ENCODE data around the gene PRSS50.
"Not testable (repeated sequence)": the region's sequence is repeated elsewhere in the genome, so short reads cannot be mapped to it uniquely, and the experiment has no call there.

The PRSS50 gene

GRCh38 chr3:46707601-46708011 is 10.1 kb downstream of the PRSS50 start:
- no peak overlapping the region for H3K4me3 ChIP-seq (ENCODE audit: low read length)
- no peak for TF ChIP-seq ZNF274 (IDR thresholded peaks at IDR 0.05; ENCODE audit: low read depth, low read length)

- TF ChIP-seq ZNF274 (IDR thresholded peaks at IDR 0.05; ENCODE audit: low read depth, low read length) = no peak
- no peak overlapping the region for H3K4me3 ChIP-seq (ENCODE audit: low read length)
Measured at GRCh38 chr3:46706771-46707582, 10.7 kb downstream of the PRSS50 start.

- no peak for TF ChIP-seq ZNF274 (IDR thresholded peaks at IDR 0.05; ENCODE audit: low read depth, low read length)
- H3K4me3 ChIP-seq (ENCODE audit: low read length) = no peak overlapping the region
Measured at GRCh38 chr3:46705751-46706552, 11.7 kb downstream of the PRSS50 start.

GRCh38 chr3:46705022-46705530 is 12.6 kb downstream of the PRSS50 start:
- no peak overlapping the region for H3K4me3 ChIP-seq (ENCODE audit: low read length)
- no peak for TF ChIP-seq ZNF274 (IDR thresholded peaks at IDR 0.05; ENCODE audit: low read depth, low read length)

- H3K4me3 ChIP-seq (ENCODE audit: low read length) = not testable (repeated sequence)
Measured at GRCh38 chr3:46704346-46704745, 13.3 kb downstream of the PRSS50 start.

GRCh38 chr3:46703013-46703520 is 14.6 kb downstream of the PRSS50 start:
- no peak overlapping the region for H3K4me3 ChIP-seq (ENCODE audit: low read length)
- no peak for TF ChIP-seq ZNF274 (IDR thresholded peaks at IDR 0.05; ENCODE audit: low read depth, low read length)

- TF ChIP-seq ZNF274 (IDR thresholded peaks at IDR 0.05; ENCODE audit: low read depth, low read length) = no peak
- no peak overlapping the region for H3K4me3 ChIP-seq (ENCODE audit: low read length)
Measured at GRCh38 chr3:46702246-46703012, 15.2 kb downstream of the PRSS50 start.

- no peak for TF ChIP-seq ZNF274 (IDR thresholded peaks at IDR 0.05; ENCODE audit: low read depth, low read length)
- H3K4me3 ChIP-seq (ENCODE audit: low read length) = no peak within 1 kb of the TSS
Measured at GRCh38 chr3:46701181-46701939, 16.3 kb downstream of the PRSS50 start, which contains the start of gene TMIE. Gene TMIE (plus strand): TSS chr3:46701392. CDS start chr3:46701488, 96 bp downstream.

- H3K4me3 ChIP-seq (ENCODE audit: low read length) = no peak overlapping the region
- TF ChIP-seq ZNF274 (IDR thresholded peaks at IDR 0.05; ENCODE audit: low read depth, low read length) = no peak
Measured at GRCh38 chr3:46700772-46701171, 16.9 kb downstream of the PRSS50 start.

- no peak overlapping the region for H3K4me3 ChIP-seq (ENCODE audit: low read length)
- no peak for TF ChIP-seq ZNF274 (IDR thresholded peaks at IDR 0.05; ENCODE audit: low read depth, low read length)
Measured at GRCh38 chr3:46699676-46700523, 17.8 kb downstream of the PRSS50 start.

GRCh38 chr3:46695962-46696894 is 21.4 kb downstream of the PRSS50 start:
- H3K4me3 ChIP-seq (ENCODE audit: low read length) = no peak overlapping the region
- TF ChIP-seq ZNF274 (IDR thresholded peaks at IDR 0.05; ENCODE audit: low read depth, low read length) = no peak

Measured in GM08714 (cell line).